Transverse colon (tissue), 4 donors: ENCODE results near the gene METTL24.

Experiments
- CTCF ChIP-seq, 5 experiments: fragments of 200-600 bp in 3 of 5; fragments of 450-650 bp in 2 of 5; sonication (generic) in 3 of 5; IDR thresholded peaks; 1 replicate in 2 of 5; 2 replicates in 3 of 5; pipeline ENCODE4 v1.5.1; 2016 to 2017; ENCODE audit warnings: antibody characterized with exemption in 5 of 5, inconsistent platforms in 3 of 5, mild to moderate bottlenecking in 2 of 5, moderate library complexity in 1 of 5
- POLR2A ChIP-seq: fragments of 450-650 bp; IDR thresholded peaks from one replicate; pipeline ENCODE4 v1.6.1; 2016; ENCODE audit warnings: antibody characterized with exemption, mild to moderate bottlenecking, moderate library complexity
- POLR2AphosphoS5 ChIP-seq, 3 donors: sonication (generic); formaldehyde crosslinking; IDR thresholded peaks; one replicate each; pipeline ENCODE4 v1.6.1; 2016; ENCODE audit warnings: antibody characterized with exemption in 3 of 3

- TF ChIP-seq CTCF (IDR thresholded peaks at IDR 0.05) = no peak
- TF ChIP-seq POLR2A = no peak
- no peak for TF ChIP-seq POLR2AphosphoS5 (IDR thresholded peaks at IDR 0.05)
These were observed 107.3 kb downstream of the METTL24 start for GRCh38 chr6:110250838-110251237.
